CD8-positive, alpha-beta memory T cell (primary cell): ENCODE measurements around the gene SSMEM1. TPM values are rescaled to one million over a fixed set of nuclear protein-coding genes. Genes with fewer than 3 reads are reported as not detected.
"Not testable (repeated sequence)": the region's sequence is repeated elsewhere in the genome, so short reads cannot be mapped to it uniquely, and the experiment has no call there.

Experiments used
- CTCF ChIA-PET: fragments of 350-600 bp; sonication (Branson Sonifier 250); formaldehyde crosslinking; loops from one replicate; lab custom pipeline; 2021; ENCODE audit warnings: antibody characterized with exemption; lab: Charles Lee
- POLR2A ChIA-PET: fragments of 350-600 bp; sonication (Branson Sonifier 250); formaldehyde crosslinking; loops from one replicate; lab custom pipeline; 2021; ENCODE audit warnings: antibody characterized with exemption; lab: Charles Lee
- DNase-seq, 5 donors: peaks; one replicate each; pipeline versions ENCODE4 v3.0.0 to v3.0.0-alpha.2; 2020 to 2022; ENCODE audit warnings: mixed read lengths in 1 of 5
- H3K27ac ChIP-seq: one replicate; pipeline ENCODE4 v1.7.0; 2013; ENCODE audit warnings: low read depth, mild to moderate bottlenecking, low read length, moderate library complexity
- H3K27me3 ChIP-seq: 2 replicates; pipeline ENCODE4 v1.7.0; 2013; ENCODE audit warnings: low read length, mild to moderate bottlenecking; ENCODE audit not compliant: insufficient read depth, poor library complexity, severe bottlenecking
- H3K36me3 ChIP-seq: 2 replicates; pipeline ENCODE4 v1.7.0; 2013; ENCODE audit warnings: mild to moderate bottlenecking, low read length, moderate library complexity; ENCODE audit not compliant: insufficient read depth
- H3K4me1 ChIP-seq: 2 replicates; pipeline ENCODE4 v1.7.0; 2013; ENCODE audit warnings: mild to moderate bottlenecking, low read length, moderate library complexity; ENCODE audit not compliant: insufficient read depth
- H3K4me3 ChIP-seq: 2 replicates; pipeline ENCODE4 v1.7.0; 2013; ENCODE audit warnings: mild to moderate bottlenecking, low read length
- H3K9me3 ChIP-seq: 2 replicates; pipeline ENCODE4 v1.7.0; 2013; ENCODE audit warnings: mild to moderate bottlenecking, low read length
- H3K27ac Mint-ChIP-seq, 8 donors: one replicate each; pipeline ENCODE4 v1.8.0; 2020 to 2021; ENCODE audit warnings: mixed read lengths in 8 of 8, mild to moderate bottlenecking in 6 of 8, inconsistent platforms in 3 of 8, moderate library complexity in 3 of 8
- H3K27me3 Mint-ChIP-seq, 2 donors: one replicate each; pipeline ENCODE4 v1.8.0; 2020 to 2021; ENCODE audit warnings: mixed read lengths in 2 of 2, mild to moderate bottlenecking in 1 of 2, moderate library complexity in 1 of 2
- H3K36me3 Mint-ChIP-seq, 3 donors: one replicate each; pipeline ENCODE4 v1.8.0; 2020 to 2021; ENCODE audit warnings: mixed read lengths in 3 of 3, inconsistent platforms in 1 of 3, mild to moderate bottlenecking in 1 of 3
- H3K4me1 Mint-ChIP-seq, 3 donors: one replicate each; pipeline ENCODE4 v1.8.0; 2020 to 2021; ENCODE audit warnings: mixed read lengths in 3 of 3, inconsistent platforms in 1 of 3, mild to moderate bottlenecking in 1 of 3
- H3K4me3 Mint-ChIP-seq, 7 donors: one replicate each; pipeline ENCODE4 v1.8.0; 2020 to 2021; ENCODE audit warnings: mixed read lengths in 7 of 7, mild to moderate bottlenecking in 6 of 7, moderate library complexity in 4 of 7, inconsistent platforms in 2 of 7
- H3K9me3 Mint-ChIP-seq, 5 donors: one replicate each; pipeline ENCODE4 v1.8.0; 2020 to 2022; ENCODE audit warnings: mixed read lengths in 5 of 5, mild to moderate bottlenecking in 3 of 5, moderate library complexity in 2 of 5, inconsistent platforms in 1 of 5
- polyA plus RNA-seq: library from polyadenylated mRNA; unstranded; fragments of 300-500 nt; fragmentation: Illumina TruSeq; gene quantifications from one replicate; pipeline ENCODE4 v1.2.3, GENCODE V29; 2021
- total RNA-seq, 2 experiments: library from RNA; stranded (reverse); gene quantifications; one replicate each; pipeline ENCODE4 v1.2.3, GENCODE V29; 2021

Gene SSMEM1
- total and polyA plus RNA-seq, 3 experiments from 2014 or later, result not detected

DNA sequence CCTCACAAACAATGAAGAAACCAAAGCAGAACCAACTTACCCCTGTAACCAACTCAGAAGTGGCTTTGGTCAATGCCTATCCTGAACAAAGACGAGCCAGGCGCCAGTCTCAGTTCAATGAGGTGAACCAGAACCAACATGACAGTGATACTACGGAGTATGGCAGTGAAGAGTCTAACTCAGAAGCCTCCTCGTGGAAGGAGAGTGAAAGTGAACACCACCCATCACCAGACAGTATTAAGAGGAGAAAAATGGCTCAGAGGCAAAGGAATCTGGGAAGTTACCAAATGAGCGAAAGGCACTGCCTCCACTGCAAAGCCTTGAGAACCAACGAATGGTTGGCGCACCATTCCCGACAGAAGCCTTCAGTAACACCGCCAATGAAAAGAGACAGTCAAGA is 8.4 kb downstream of the SSMEM1 start:
- no peaks in the 10 kb centered on the region for H3K4me1 ChIP-seq
- no peak overlapping the region for H3K4me3 ChIP-seq
- Mint-ChIP-seq H3K36me3 (no peaks in the 10 kb centered on the region), H3K27me3 (peaks cover 18 to 32% of the 10 kb centered on the region in 2 donors), H3K4me1 (no peaks in the 10 kb centered on the region), H3K27ac (peak overlapping the region in 1 of 8 donors; percentile 0), H3K4me3 (no peak overlapping the region), H3K9me3 (no peaks in the 10 kb centered on the region)
- no peak for DNase-seq
- no peaks in the 10 kb centered on the region for H3K27me3 ChIP-seq
- H3K27ac ChIP-seq, result no peak overlapping the region
- ChIA-PET POLR2A (no interaction called here), CTCF (no interaction called here)
- H3K9me3 ChIP-seq, result no peaks in the 10 kb centered on the region
- no peaks in the 10 kb centered on the region for H3K36me3 ChIP-seq

DNA sequence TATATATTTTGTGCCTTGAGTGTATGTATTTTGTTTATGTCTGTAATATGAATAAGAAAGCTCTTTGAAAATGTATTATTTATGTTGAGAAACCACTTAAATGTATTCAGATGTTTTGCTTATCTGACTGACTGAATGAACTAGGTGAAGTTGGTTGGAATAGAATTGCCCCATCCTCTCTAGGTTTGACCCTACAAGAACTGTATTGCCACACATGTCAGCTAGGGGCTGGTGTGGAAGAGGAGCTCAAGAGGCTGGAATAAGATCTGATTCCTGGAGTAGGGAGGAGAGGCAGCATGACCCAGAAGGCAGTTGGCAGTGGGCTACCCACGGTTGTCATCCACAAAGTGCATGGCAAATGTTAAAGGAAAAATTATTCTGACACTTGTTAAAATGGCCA is 9.1 kb downstream of the SSMEM1 start:
- peaks cover 18 to 35% of the 10 kb centered on the region in 2 donors for H3K27me3 Mint-ChIP-seq
- no peaks in the 10 kb centered on the region for H3K36me3 Mint-ChIP-seq
- H3K4me3 ChIP-seq, result no peak overlapping the region
- no peaks in the 10 kb centered on the region for H3K36me3 ChIP-seq
- peak overlapping the region in 1 of 8 donors; percentile 81 for H3K27ac Mint-ChIP-seq
- no peak overlapping the region for H3K4me3 Mint-ChIP-seq
- no peaks in the 10 kb centered on the region for H3K9me3 Mint-ChIP-seq
- ChIA-PET POLR2A (no interaction called here), CTCF (no interaction called here)
- no peaks in the 10 kb centered on the region for H3K27me3 ChIP-seq
- no peaks in the 10 kb centered on the region for H3K9me3 ChIP-seq
- no peak overlapping the region for H3K27ac ChIP-seq
- H3K4me1 ChIP-seq, result no peaks in the 10 kb centered on the region
- H3K4me1 Mint-ChIP-seq, result no peaks in the 10 kb centered on the region
- no peak for DNase-seq

DNA sequence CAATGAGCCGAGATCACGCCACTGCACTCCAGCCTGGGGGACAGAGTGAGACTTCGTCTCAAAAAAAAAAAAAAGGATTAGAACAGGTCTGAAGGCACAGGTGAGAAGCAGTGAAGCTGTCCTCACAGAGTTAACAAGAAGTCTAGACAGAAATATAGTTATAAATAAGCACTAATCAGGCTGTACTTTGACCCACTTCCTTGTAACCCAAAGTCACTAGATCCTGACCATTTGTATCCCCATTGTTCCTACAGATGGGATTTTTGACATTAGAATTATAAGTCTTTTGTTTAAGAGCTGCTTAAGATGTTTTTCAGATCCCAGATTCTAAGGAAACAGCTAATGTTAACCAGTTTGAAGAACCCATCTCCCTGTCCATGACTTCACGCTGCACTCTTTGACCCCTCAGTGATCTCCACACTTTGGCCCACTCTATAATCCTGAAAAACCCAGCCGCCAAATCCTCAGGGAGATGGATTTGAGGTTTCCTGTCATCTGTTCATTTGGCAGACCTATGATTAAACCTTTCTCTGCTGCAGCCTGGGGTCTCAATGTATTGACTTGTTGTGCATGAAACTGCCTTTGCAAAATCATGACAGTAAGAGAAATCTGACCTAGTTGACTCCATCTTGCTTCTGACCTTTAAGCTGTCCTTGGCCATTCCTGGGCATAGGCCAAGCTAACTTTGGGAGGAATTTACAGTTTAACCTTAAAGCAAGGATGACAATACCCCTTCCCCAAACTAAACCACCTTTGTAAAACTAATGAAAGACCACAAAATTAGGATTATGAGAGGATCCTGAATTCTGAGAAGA is 11.4 kb downstream of the SSMEM1 start:
- CTCF ChIA-PET, result no interaction called here
- no peaks in the 10 kb centered on the region for H3K9me3 ChIP-seq
- Mint-ChIP-seq H3K36me3 (no peaks in the 10 kb centered on the region), H3K4me1 (no peaks in the 10 kb centered on the region), H3K9me3 (no peaks in the 10 kb centered on the region), H3K27me3 (peaks cover 14 to 18% of the 10 kb centered on the region in 2 donors), H3K4me3 (no peak overlapping the region), H3K27ac (no peak overlapping the region)
- DNase-seq, result no peak
- no peak overlapping the region for H3K27ac ChIP-seq
- POLR2A ChIA-PET, result no interaction called here
- H3K4me1 ChIP-seq, result no peaks in the 10 kb centered on the region
- no peaks in the 10 kb centered on the region for H3K36me3 ChIP-seq
- H3K27me3 ChIP-seq, result no peaks in the 10 kb centered on the region
- H3K4me3 ChIP-seq, result no peak overlapping the region

DNA sequence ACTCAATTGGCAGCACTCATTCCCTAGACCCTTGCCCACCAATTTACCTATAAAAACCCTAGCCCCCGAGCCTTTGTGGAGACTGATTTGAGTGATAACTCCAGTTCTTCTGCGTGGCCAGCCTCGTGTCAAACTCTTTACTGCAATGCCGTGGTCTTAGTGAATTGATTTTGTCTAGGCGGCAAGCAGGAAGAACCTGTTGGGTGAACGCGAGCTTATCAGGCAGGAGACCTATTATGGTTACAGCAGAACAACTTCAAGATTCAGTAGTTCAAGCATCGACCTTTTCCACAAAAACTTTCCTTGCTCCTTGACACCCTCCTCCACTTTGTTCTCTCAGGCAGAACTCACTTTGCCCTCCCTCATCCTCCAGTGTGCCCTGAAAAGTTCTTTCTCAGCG is 12.2 kb downstream of the SSMEM1 start:
- DNase-seq, result no peak
- Mint-ChIP-seq H3K36me3 (no peaks in the 10 kb centered on the region), H3K9me3 (no peaks in the 10 kb centered on the region), H3K4me3 (no peak overlapping the region), H3K27ac (no peak overlapping the region), H3K4me1 (no peaks in the 10 kb centered on the region), H3K27me3 (peaks cover 12% of the 10 kb centered on the region in 2 donors)
- H3K27ac ChIP-seq, result no peak overlapping the region
- no peaks in the 10 kb centered on the region for H3K9me3 ChIP-seq
- no peaks in the 10 kb centered on the region for H3K36me3 ChIP-seq
- POLR2A ChIA-PET, result no interaction called here
- no peaks in the 10 kb centered on the region for H3K4me1 ChIP-seq
- H3K4me3 ChIP-seq, result no peak overlapping the region
- CTCF ChIA-PET, result no interaction called here
- no peaks in the 10 kb centered on the region for H3K27me3 ChIP-seq

DNA sequence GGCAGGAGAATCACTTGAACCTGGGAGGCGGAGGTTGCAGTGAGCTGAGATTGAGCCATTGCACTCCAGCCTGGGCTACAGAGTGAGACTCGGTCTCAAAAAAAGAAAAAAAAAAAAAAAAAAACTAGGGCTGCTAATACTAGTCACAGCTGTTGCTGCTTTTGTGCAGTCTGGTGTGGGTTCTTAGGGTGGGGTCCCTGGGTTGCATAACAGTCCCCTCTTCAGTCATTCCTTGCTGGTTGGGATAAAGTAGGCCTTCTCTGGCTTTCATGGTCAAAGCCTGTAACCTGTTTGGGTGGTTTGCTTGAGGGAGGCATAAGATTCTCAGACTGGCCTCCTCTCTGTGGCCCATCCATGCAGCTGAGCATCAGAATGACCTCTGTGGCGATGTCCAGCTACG is 14.1 kb downstream of the SSMEM1 start:
- Mint-ChIP-seq H3K4me3 (no peak overlapping the region), H3K4me1 (no peaks in the 10 kb centered on the region), H3K36me3 (no peaks in the 10 kb centered on the region), H3K27me3 (peaks cover 5 to 12% of the 10 kb centered on the region in 2 donors), H3K27ac (no peak overlapping the region), H3K9me3 (no peaks in the 10 kb centered on the region)
- H3K4me1 ChIP-seq, result no peaks in the 10 kb centered on the region
- no peak overlapping the region for H3K27ac ChIP-seq
- POLR2A ChIA-PET, result no interaction called here
- H3K4me3 ChIP-seq, result no peak overlapping the region
- no peaks in the 10 kb centered on the region for H3K9me3 ChIP-seq
- H3K36me3 ChIP-seq, result no peaks in the 10 kb centered on the region
- no peaks in the 10 kb centered on the region for H3K27me3 ChIP-seq
- CTCF ChIA-PET, result no interaction called here
- no peak for DNase-seq

DNA sequence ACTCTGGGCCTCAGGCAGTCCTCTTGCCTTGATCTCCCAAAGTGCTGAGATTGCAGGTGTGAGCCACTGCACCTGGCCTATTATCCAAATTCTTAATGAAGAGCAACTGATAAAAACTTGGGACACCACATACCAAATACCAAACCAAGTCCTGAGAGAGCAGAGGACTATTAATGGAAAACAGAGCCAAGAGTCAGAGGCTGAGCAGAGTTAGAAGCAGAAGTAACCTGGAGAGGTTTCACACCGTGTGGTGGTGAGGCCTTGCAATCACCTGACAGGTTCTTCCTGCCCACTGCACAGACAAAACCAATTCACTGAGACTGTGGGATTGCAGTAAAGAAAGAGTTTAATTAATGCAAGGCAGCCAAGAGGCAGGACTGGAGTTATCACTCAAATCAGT is 16.0 kb downstream of the SSMEM1 start:
- H3K27ac ChIP-seq, result no peak overlapping the region
- DNase-seq, result no peak
- no peaks in the 10 kb centered on the region for H3K36me3 Mint-ChIP-seq
- POLR2A ChIA-PET, result no interaction called here
- no peaks in the 10 kb centered on the region for H3K4me1 Mint-ChIP-seq
- no peaks in the 10 kb centered on the region for H3K4me1 ChIP-seq
- no peaks in the 10 kb centered on the region for H3K9me3 Mint-ChIP-seq
- no peaks in the 10 kb centered on the region for H3K9me3 ChIP-seq
- H3K27me3 Mint-ChIP-seq, result peaks cover 5 to 12% of the 10 kb centered on the region in 2 donors
- CTCF ChIA-PET, result no interaction called here
- H3K36me3 ChIP-seq, result no peaks in the 10 kb centered on the region
- H3K4me3 ChIP-seq, result no peak overlapping the region
- H3K4me3 Mint-ChIP-seq, result no peak overlapping the region
- H3K27me3 ChIP-seq, result no peaks in the 10 kb centered on the region
- no peak overlapping the region for H3K27ac Mint-ChIP-seq

DNA sequence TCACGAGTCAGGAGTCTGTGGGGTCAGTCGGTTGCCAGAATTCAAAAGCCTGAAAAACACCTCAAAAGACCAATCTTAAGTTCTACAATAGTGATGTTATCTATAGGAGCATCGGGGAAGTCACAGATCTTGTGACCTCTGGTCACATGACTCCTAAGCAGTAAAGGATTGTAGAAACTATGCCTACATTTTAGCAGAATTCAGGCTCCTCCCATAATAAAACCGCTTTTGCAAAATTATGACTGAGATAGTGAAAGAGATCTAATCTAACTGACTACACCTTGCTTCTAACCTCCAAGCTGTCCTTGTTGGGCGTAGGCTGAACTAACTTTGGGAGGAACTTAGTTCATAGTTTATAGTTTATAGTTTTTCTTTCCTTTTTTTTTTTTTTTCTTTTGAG is 16.6 kb downstream of the SSMEM1 start:
- Mint-ChIP-seq H3K4me3 (no peak overlapping the region), H3K9me3 (no peaks in the 10 kb centered on the region), H3K27ac (no peak overlapping the region), H3K36me3 (no peaks in the 10 kb centered on the region), H3K4me1 (no peaks in the 10 kb centered on the region), H3K27me3 (peaks cover 5 to 12% of the 10 kb centered on the region in 2 donors)
- H3K27ac ChIP-seq, result no peak overlapping the region
- H3K4me1 ChIP-seq, result no peaks in the 10 kb centered on the region
- CTCF ChIA-PET, result no interaction called here
- H3K4me3 ChIP-seq, result no peak overlapping the region
- DNase-seq, result no peak
- H3K36me3 ChIP-seq, result no peaks in the 10 kb centered on the region
- POLR2A ChIA-PET, result no interaction called here
- no peaks in the 10 kb centered on the region for H3K27me3 ChIP-seq
- H3K9me3 ChIP-seq, result no peaks in the 10 kb centered on the region

DNA sequence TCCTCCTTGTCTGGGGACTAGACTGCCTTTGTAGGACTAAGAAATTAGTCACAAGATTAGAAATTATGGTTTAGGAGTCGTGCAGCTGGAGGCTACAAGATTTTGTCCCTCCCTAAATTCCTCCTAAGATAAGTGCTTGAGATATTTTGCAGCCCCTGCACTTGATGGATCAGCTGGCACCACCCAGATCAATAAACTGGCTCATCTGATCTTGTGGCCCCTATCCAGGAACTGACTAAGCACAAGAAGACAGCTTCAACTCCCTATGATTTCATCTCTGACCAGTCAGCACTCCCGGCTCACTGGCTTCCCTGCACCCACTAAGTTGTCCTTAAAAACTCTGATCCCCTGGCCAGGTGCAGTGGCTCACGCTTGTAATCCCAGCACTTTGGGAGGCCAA is 17.3 kb downstream of the SSMEM1 start:
- H3K27ac ChIP-seq, H3K4me3 Mint-ChIP-seq, H3K36me3 Mint-ChIP-seq, H3K27me3 ChIP-seq, DNase-seq, H3K9me3 Mint-ChIP-seq, H3K36me3 ChIP-seq, H3K9me3 ChIP-seq, H3K4me1 ChIP-seq, H3K4me3 ChIP-seq, H3K27ac Mint-ChIP-seq, POLR2A ChIA-PET, H3K4me1 Mint-ChIP-seq, CTCF ChIA-PET, H3K27me3 Mint-ChIP-seq: not testable (repeated sequence)
